ENCODE results near the gene NOS3.

Gene NOS3

DNA sequence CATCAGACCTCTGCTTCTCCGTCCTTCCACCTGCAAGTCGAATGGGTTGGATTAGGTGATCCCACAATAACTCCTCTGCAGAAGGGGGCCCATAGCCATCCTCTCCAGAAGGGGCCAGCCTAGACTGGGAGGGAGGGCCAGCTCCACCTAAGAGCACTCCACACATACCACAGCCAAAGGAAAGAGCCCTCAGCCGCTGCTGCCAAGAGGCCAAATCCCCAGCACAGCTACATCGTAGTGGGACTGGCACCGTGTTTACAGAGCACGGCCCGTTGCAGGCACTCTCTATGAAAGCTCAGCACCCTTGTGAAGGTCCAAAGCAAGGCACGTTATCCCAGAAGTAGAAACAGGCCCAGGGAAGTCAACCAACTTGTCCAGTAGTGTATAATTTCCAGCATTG is 18.1 kb upstream of the NOS3 start:
- Histone ChIP-seq H3K27ac (ENCODE audit: extremely low read depth, low read depth, low read length) (no peak overlapping the region), H3K9me3 (ENCODE audit: control insufficient read depth, insufficient read depth, low read depth, low read length) (no peaks in the 10 kb centered on the region), H3K4me3 (ENCODE audit: low read depth, low read length) (no peak overlapping the region), H3K4me1 (ENCODE audit: control insufficient read depth, insufficient read depth, low read length) (no peaks in the 10 kb centered on the region; the same call in 1 of the 2 replicates), H3K36me3 (ENCODE audit: control insufficient read depth in 2 of 2, insufficient read depth in 1 of 2, low read length in 2 of 2) (no peaks in the 10 kb centered on the region)
- CTCF ChIA-PET: interaction anchor here (0.9 kb wide), 1 partner anchor 13 kb away, joined by 3 read pairs; no protein-coding TSS in a partner anchor
- POLR2A ChIA-PET: no interaction called here
- TF ChIP-seq ZNF311 (tag by site-specific recombination; IDR thresholded peaks at IDR 0.05; ENCODE audit: borderline replicate concordance): no peak
- TF ChIP-seq RBAK (tag by site-specific recombination; IDR thresholded peaks at IDR 0.05): no peak
- TF ChIP-seq PRDM1 (tag by site-specific recombination; IDR thresholded peaks at IDR 0.05): no peak
- TF ChIP-seq ZNF157 (tag by site-specific recombination; IDR thresholded peaks at IDR 0.05): no peak
- TF ChIP-seq HOXD13 (CRISPR knock-in tag; IDR thresholded peaks at IDR 0.05; ENCODE audit: borderline replicate concordance): no peak
- TF ChIP-seq ZNF701 (tag by site-specific recombination; IDR thresholded peaks at IDR 0.05): no peak
- no peak for TF ChIP-seq ZNF223 (tag by site-specific recombination; IDR thresholded peaks at IDR 0.05)
- TF ChIP-seq ZNF248 (tag by site-specific recombination; IDR thresholded peaks at IDR 0.05): no peak
- TF ChIP-seq ZBTB8A (tag by site-specific recombination; IDR thresholded peaks at IDR 0.05): no peak
- TF ChIP-seq ZNF747 (tag by site-specific recombination; IDR thresholded peaks at IDR 0.05): no peak
- TF ChIP-seq, protein P1, sequence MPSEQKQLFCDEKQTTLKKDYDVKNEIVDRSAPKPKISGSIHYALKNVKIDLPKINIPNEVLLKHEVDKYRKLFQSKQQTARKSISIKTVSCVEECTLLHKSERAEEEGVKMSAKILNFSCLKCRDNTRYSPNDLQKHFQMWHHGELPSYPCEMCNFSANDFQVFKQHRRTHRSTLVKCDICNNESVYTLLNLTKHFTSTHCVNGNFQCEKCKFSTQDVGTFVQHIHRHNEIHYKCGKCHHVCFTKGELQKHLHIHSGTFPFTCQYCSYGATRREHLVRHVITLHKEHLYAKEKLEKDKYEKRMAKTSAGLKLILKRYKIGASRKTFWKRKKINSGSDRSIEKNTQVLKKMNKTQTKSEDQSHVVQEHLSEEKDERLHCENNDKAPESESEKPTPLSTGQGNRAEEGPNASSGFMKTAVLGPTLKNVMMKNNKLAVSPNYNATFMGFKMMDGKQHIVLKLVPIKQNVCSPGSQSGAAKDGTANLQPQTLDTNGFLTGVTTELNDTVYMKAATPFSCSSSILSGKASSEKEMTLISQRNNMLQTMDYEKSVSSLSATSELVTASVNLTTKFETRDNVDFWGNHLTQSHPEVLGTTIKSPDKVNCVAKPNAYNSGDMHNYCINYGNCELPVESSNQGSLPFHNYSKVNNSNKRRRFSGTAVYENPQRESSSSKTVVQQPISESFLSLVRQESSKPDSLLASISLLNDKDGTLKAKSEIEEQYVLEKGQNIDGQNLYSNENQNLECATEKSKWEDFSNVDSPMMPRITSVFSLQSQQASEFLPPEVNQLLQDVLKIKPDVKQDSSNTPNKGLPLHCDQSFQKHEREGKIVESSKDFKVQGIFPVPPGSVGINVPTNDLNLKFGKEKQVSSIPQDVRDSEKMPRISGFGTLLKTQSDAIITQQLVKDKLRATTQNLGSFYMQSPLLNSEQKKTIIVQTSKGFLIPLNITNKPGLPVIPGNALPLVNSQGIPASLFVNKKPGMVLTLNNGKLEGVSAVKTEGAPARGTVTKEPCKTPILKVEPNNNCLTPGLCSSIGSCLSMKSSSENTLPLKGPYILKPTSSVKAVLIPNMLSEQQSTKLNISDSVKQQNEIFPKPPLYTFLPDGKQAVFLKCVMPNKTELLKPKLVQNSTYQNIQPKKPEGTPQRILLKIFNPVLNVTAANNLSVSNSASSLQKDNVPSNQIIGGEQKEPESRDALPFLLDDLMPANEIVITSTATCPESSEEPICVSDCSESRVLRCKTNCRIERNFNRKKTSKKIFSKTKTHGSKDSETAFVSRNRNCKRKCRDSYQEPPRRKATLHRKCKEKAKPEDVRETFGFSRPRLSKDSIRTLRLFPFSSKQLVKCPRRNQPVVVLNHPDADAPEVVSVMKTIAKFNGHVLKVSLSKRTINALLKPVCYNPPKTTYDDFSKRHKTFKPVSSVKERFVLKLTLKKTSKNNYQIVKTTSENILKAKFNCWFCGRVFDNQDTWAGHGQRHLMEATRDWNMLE (tag by site-specific recombination; conservative IDR thresholded peaks at IDR 0.05; ENCODE audit: low read depth): no peak
- no peak for TF ChIP-seq REPIN1 (tag by site-specific recombination; IDR thresholded peaks at IDR 0.05; ENCODE audit: low read depth)
- TF ChIP-seq ZNF394 (tag by site-specific recombination; IDR thresholded peaks at IDR 0.05; ENCODE audit: borderline replicate concordance): no peak
- TF ChIP-seq ZNF292 (tag by site-specific recombination; IDR thresholded peaks at IDR 0.05; ENCODE audit: borderline replicate concordance, low read depth): no peak
- TF ChIP-seq GFI1B (tag by site-specific recombination; IDR thresholded peaks at IDR 0.05): no peak
- TF ChIP-seq, protein P2, sequence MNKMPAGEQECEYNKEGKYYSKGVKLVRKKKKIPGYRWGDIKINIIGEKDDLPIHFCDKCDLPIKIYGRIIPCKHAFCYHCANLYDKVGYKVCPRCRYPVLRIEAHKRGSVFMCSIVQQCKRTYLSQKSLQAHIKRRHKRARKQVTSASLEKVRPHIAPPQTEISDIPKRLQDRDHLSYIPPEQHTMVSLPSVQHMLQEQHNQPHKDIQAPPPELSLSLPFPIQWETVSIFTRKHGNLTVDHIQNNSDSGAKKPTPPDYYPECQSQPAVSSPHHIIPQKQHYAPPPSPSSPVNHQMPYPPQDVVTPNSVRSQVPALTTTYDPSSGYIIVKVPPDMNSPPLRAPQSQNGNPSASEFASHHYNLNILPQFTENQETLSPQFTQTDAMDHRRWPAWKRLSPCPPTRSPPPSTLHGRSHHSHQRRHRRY (tag by site-specific recombination; IDR thresholded peaks at IDR 0.05): no peak
- TF ChIP-seq ZNF146 (tag by site-specific recombination; IDR thresholded peaks at IDR 0.05): no peak
- no peak for TF ChIP-seq FEZF1 (tag by site-specific recombination; IDR thresholded peaks at IDR 0.05)

DNA sequence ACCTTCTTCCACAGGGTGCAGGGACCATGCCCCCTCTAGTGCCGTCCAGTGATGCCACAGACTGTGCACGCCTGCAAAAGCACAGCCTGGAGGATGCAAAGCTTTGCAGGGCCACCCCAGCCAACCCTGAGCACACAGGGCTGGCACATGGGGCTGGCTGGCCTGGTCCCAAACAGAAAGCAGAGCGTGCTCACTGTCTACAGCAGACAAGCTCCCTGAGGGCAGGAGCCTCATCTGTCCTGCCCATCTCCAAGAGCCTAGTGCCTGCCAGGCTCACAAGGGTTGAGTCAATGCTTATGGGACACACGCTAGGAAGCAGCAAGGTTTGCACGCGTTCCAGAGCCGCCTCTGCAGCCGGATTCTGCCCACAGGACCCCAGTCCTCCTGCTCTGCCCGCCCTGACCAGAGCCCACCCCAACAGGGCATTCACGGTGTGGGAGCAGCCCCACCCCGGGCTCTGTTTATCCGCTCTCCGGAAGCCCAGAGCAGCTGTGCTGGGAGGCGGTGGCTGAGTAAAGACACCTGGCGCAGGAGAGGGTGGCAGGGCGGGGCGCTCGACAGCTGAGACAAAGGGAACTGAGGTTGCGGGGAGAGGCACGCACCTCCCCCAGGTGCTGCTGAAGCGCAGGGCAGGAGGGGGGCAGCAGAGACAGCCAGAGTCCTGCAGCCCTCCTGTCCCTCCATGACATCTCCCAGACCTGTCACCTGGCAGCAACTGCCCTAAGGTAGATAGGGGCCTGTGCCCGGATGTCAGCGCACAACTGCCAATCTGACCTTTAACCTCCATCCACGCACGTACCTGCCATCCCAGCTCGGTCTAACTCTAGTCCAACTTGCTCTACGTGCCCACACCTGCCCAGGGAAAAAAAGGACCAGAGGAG is 17.0 kb upstream of the NOS3 start:
- Histone ChIP-seq H3K4me3 (ENCODE audit: low read depth, low read length) (no peak overlapping the region), H3K9me3 (ENCODE audit: control insufficient read depth, insufficient read depth, low read depth, low read length) (no peaks in the 10 kb centered on the region), H3K4me1 (ENCODE audit: control insufficient read depth, insufficient read depth, low read length) (no peaks in the 10 kb centered on the region; the same call in 1 of the 2 replicates), H3K27ac (ENCODE audit: extremely low read depth, low read depth, low read length) (no peak overlapping the region), H3K36me3 (ENCODE audit: control insufficient read depth in 2 of 2, insufficient read depth in 1 of 2, low read length in 2 of 2) (no peaks in the 10 kb centered on the region)
- ChIA-PET CTCF (interaction anchor here (0.7 to 2.7 kb wide), 3 partner anchors 9 to 11 kb away, joined by 3 to 21 read pairs (median 12); no protein-coding TSS in a partner anchor), POLR2A (no interaction called here)
- TF ChIP-seq ZNF341 (tag by site-specific recombination; IDR thresholded peaks at IDR 0.05; ENCODE audit: low read depth): peak; percentile 52; the same call in 1 of the 2 replicates
- TF ChIP-seq GLI4 (tag by site-specific recombination; IDR thresholded peaks at IDR 0.05): no peak
- TF ChIP-seq TRIM28 (IDR thresholded peaks at IDR 0.05; ENCODE audit: borderline replicate concordance, low read length): no peak

Data from HEK293 (cell line).